Panc1 (cell line): ENCODE results near the gene PTPN9. TPM values are rescaled to one million over a fixed set of nuclear protein-coding genes. Genes with fewer than 3 reads are reported as not detected.

Source experiments
- ATAC-seq: fragments of 200-7000 bp; cut with Tn5 transposase; 2 replicates; pipeline ENCODE4 v1.9.1; 2020; ENCODE audit warnings: mild to moderate bottlenecking, moderate library complexity
- BruUV-seq: library from RNA; stranded (reverse); fragments of 400-500 nt; replicated peaks from 2 replicates; lab custom pipeline; 2021; lab: Mats Ljungman, UMichigan
- CTCF ChIA-PET: fragments of 300-600 bp; sonication (Branson Sonifier 250); formaldehyde crosslinking; loops from one replicate; lab custom pipeline; 2022; ENCODE audit warnings: antibody characterized with exemption; lab: Charles Lee
- POLR2A ChIA-PET: fragments of 300-600 bp; sonication (Branson Sonifier 250); formaldehyde crosslinking; loops from one replicate; lab custom pipeline; 2022; ENCODE audit warnings: antibody characterized with exemption; lab: Charles Lee
- DNase-seq: peaks from one replicate; pipeline ENCODE4 v3.0.0-alpha.2; 2010; ENCODE audit warnings: low read depth, low spot score
- H3K27ac ChIP-seq: 2 replicates; pipeline ENCODE4 v1.5.1; 2011; ENCODE audit warnings: mild to moderate bottlenecking, low read length, inconsistent platforms
- H3K27me3 ChIP-seq: fragments of 200-500 bp; sonication (Bioruptor generic); 2 replicates; pipeline ENCODE4 v1.6.0; 2014; ENCODE audit warnings: low read length, inconsistent platforms; ENCODE audit not compliant: control insufficient read depth, insufficient read depth
- H3K36me3 ChIP-seq: fragments of 200-500 bp; sonication (Bioruptor generic); 2 replicates; pipeline ENCODE4 v1.5.1; 2014; ENCODE audit warnings: inconsistent platforms, mild to moderate bottlenecking, low read length, moderate library complexity; ENCODE audit not compliant: control insufficient read depth, insufficient read depth
- H3K4me1 ChIP-seq: 2 replicates; pipeline ENCODE4 v1.5.1; 2011; ENCODE audit warnings: inconsistent platforms, mild to moderate bottlenecking, low read length, moderate library complexity; ENCODE audit not compliant: control insufficient read depth, insufficient read depth
- H3K4me3 ChIP-seq, 2 experiments: 2 replicates each; pipeline ENCODE4 v1.5.1; 2011 to 2012; ENCODE audit warnings: low read depth in 2 of 2, low read length in 2 of 2, mild to moderate bottlenecking in 2 of 2, inconsistent platforms in 1 of 2, moderate library complexity in 1 of 2
- H3K9me3 ChIP-seq: fragments of 200-500 bp; sonication (Bioruptor generic); 2 replicates; pipeline ENCODE4 v1.5.1; 2014; ENCODE audit warnings: low read depth, mild to moderate bottlenecking, inconsistent platforms, low read length, moderate library complexity; ENCODE audit not compliant: control insufficient read depth, insufficient read depth
- CTCF ChIP-seq: fragments of 450-650 bp; IDR thresholded peaks from 2 replicates; pipeline ENCODE4 v1.5.1; 2017; ENCODE audit warnings: mild to moderate bottlenecking
- POLR2AphosphoS5 ChIP-seq: IDR thresholded peaks from 2 replicates; pipeline ENCODE4 v1.6.1; 2012; ENCODE audit warnings: mild to moderate bottlenecking, low read depth, low read length, moderate library complexity
- REST ChIP-seq, 2 experiments: IDR thresholded peaks; 2 replicates each; pipeline ENCODE4 v1.6.1; 2011 to 2012; ENCODE audit warnings: low read depth in 2 of 2, control low read depth in 1 of 2, low read length in 1 of 2, mild to moderate bottlenecking in 1 of 2, moderate library complexity in 1 of 2; ENCODE audit not compliant: insufficient read depth in 1 of 2
- SIN3A ChIP-seq: IDR thresholded peaks from 2 replicates; pipeline ENCODE4 v1.6.1; 2012; ENCODE audit warnings: low read depth, mild to moderate bottlenecking, low read length, moderate library complexity, borderline replicate concordance; ENCODE audit not compliant: insufficient read depth
- TCF7L2 ChIP-seq: IDR thresholded peaks from 2 replicates; pipeline ENCODE4 v1.6.1; 2011; ENCODE audit warnings: mild to moderate bottlenecking, low read depth, low read length, inconsistent platforms
- in situ Hi-C: cut with HindIII; loops from 2 replicates; pipeline ENCODE4 v1.10.0; 2016; ENCODE audit warnings: low sequenced_read_pairs, low pct_unique_long_range_greater_than_20kb
- intact Hi-C: fragments of 100-400 bp; cut with micrococcal nuclease; formaldehyde crosslinking; loops from one replicate; pipeline ENCODE4 v1.10.0; 2022; ENCODE audit not compliant: unreplicated experiment
- total RNA-seq: library from RNA; stranded (reverse); gene quantifications from one replicate; pipeline ENCODE4 v1.2.1, GENCODE V29; 2021; ENCODE audit not compliant: unreplicated experiment

PTPN9 gene
- total RNA-seq, 1 experiment from 2014 or later, result 38.4 TPM

GRCh38 chr15:75523011-75523410 is 56.1 kb downstream of the PTPN9 start:
- POLR2A ChIA-PET, result interaction anchor here (0.7 kb wide), 1 partner anchor 21 kb away, joined by 3 read pairs; no protein-coding TSS in a partner anchor

GRCh38 chr15:75517233-75517632 is 61.9 kb downstream of the PTPN9 start:
- TF ChIP-seq SIN3A (no peak), POLR2AphosphoS5 (no peak), CTCF (no peak), TCF7L2 (no peak), REST (IDR thresholded peaks at IDR 0.05; ENCODE audit: insufficient read depth in 1 of 2, low read depth in 2 of 2, low read length in 1 of 2) (no peak)
- ATAC-seq (no peak), DNase-seq (no peak)
- intact Hi-C loops, result no loop called here
- ChIA-PET POLR2A (no interaction called here), CTCF (interaction anchor here (0.6 kb wide), 1 partner anchor 82 kb away, joined by 3 read pairs; no protein-coding TSS in a partner anchor)
- no peak overlapping the region for H3K4me3 ChIP-seq
- no peaks in the 10 kb centered on the region for H3K27me3 ChIP-seq
- BruUV-seq, result no TSS peak
- no peaks in the 10 kb centered on the region for H3K4me1 ChIP-seq
- in situ Hi-C loops, result no loop called here
- no peaks in the 10 kb centered on the region for H3K9me3 ChIP-seq
- H3K27ac ChIP-seq, result no peak overlapping the region
- H3K36me3 ChIP-seq, result no peaks in the 10 kb centered on the region

More at GRCh38 chr15:75523011-75523410, 56.1 kb downstream of the PTPN9 start:
- ATAC-seq (no peak), DNase-seq (no peak)
- no peak for TF ChIP-seq TCF7L2
- no peak for TF ChIP-seq SIN3A
- no peak for TF ChIP-seq POLR2AphosphoS5
- no peak for TF ChIP-seq REST (IDR thresholded peaks at IDR 0.05; ENCODE audit: insufficient read depth in 1 of 2, low read depth in 2 of 2, low read length in 1 of 2)
- TF ChIP-seq CTCF, result no peak
- no peaks in the 10 kb centered on the region for H3K4me1 ChIP-seq
- no peaks in the 10 kb centered on the region for H3K9me3 ChIP-seq
- H3K27me3 ChIP-seq, result no peaks in the 10 kb centered on the region
- H3K4me3 ChIP-seq, result no peak overlapping the region
- no peaks in the 10 kb centered on the region for H3K36me3 ChIP-seq
- in situ Hi-C loops (no loop called here), intact Hi-C loops (no loop called here)
- H3K27ac ChIP-seq, result no peak overlapping the region
- CTCF ChIA-PET, result interaction anchor here (0.5 kb wide), 1 partner anchor 9 kb away, joined by 3 read pairs; no protein-coding TSS in a partner anchor
- BruUV-seq, result no TSS peak
